ENCODE results near the gene TMIGD2.

The TMIGD2 gene

GRCh38 chr19:4327252-4327876 lies 25.2 kb upstream of the TMIGD2 start:
- H3K4me3 ChIP-seq (ENCODE audit: low read depth, low read length), result peak overlapping the region; percentile 45

DNA sequence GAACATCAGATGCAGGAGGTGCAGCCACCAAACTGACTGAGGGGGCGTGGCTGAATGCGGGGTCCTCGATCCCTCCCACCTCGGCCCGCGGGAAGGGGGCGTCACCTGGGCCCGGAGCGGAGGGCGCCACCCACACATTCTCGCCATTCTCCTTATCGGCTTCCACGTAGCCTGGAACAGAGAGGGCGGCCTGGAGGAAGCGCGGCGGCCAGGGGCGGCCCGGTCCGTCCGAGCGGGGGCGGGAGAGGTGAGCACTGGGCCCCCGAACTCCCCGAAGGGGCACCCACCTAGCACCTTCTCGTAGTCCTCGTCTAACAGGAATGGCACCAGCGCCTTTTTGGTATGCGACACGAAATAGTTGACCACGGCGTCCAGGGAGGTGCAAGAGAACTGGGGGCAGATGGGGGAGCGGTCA lies 24.7 kb upstream of the TMIGD2 start:
- H3K4me3 ChIP-seq (ENCODE audit: low read depth, low read length), result peak overlapping the region; percentile 45

DNA sequence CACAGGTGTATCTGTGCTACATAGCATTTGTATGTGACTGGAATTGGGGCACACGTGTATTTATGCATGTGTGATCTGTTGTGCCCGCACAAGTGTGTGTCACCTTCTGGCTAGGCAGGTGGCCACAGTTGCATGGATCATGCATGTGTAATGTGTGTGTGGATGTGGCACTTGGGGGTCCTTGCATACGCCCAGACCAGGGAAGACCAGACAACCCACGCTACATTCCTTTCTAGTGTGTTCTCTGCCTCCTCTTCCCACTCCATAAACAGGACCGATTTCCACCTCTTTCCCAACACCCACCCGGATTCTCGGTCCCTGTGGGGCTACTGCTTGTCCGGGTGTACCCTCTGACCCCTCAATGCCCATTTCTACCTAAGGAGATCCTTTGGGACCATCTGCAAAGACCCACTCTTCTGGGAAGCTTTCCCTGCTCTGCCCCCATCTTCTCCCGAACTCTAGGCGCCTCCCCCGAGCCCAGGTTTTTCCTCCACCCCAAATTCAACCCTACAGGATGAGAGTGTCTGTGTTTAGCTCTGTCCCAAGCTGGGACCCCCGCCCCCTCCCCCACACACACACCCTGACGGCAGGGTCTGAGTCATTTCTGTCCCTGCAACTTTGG lies 24.1 kb upstream of the TMIGD2 start:
- H3K4me3 ChIP-seq (ENCODE audit: low read depth, low read length), result no peak overlapping the region

- no peak overlapping the region for H3K4me3 ChIP-seq (ENCODE audit: low read depth, low read length)
Measured at GRCh38 chr19:4324228-4324627, 22.0 kb upstream of the TMIGD2 start.

DNA sequence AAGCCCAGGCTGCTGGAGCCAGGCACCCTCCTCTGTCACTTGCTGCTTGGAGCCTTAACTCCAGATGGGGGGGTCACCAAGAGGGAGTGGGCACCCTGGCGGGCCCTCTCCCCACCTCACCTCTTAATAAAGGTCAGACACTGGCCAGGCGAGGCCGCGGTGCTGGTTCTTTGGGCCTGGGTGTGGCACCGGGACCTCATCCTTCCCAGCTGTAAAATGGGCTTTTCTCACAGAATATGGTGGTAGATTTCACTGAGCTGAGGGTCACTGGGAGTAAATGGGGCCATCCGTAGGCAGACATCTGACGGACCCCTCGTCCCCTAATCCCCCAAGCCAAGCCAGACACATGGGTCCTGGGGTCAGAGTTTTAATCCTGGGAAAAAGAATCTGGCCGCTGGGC lies 21.5 kb upstream of the TMIGD2 start:
- no peak overlapping the region for H3K4me3 ChIP-seq (ENCODE audit: low read depth, low read length)

DNA sequence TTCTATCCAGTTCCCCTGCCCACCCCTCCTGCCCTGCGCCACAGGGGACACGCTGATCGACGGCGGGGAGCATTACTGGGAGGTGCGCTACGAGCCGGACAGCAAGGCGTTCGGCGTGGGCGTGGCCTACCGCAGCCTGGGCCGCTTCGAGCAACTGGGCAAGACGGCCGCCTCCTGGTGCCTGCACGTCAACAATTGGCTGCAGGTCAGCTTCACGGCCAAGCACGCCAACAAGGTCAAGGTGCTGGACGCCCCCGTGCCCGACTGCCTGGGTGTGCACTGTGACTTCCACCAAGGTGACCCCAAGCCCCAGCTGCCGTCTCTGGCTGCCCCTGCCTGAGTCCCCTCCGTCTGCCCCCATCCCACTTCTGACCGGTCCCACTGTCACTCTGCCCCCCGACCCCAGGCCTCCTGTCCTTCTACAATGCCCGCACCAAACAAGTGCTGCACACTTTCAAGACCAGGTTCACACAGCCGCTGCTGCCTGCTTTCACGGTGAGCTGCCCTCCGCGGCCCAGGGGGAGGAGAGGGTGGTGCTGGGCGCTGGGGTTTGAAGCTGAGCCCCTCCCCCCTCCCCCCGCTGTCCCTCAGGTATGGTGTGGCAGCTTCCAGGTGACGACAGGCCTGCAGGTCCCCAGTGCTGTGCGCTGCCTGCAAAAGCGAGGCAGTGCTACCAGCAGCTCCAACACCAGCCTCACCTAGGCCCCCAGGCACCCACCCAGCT lies 20.9 kb upstream of the TMIGD2 start:
- H3K4me3 ChIP-seq (ENCODE audit: low read depth, low read length), result no peak overlapping the region

DNA sequence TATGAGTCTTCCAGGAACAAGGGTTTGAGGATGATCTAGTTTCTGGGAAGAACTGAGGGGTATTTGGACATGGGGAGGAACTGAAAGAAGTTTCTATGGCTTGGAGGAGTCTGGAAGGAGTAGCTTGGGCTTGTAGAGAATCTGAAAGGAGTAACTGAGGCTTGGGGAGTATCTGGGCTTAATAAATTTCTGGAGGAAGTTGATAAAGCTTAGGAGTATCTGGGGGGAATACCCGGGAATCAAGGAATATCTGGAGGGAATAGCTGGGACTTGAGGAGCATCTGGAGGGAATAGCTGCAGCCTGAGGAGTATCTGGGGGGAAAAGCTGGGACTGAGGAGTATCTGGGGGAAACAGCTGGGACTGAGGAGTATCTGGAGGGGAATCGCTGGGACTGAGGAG lies 18.2 kb upstream of the TMIGD2 start:
- H3K4me3 ChIP-seq (ENCODE audit: low read depth, low read length), result no peak overlapping the region

DNA sequence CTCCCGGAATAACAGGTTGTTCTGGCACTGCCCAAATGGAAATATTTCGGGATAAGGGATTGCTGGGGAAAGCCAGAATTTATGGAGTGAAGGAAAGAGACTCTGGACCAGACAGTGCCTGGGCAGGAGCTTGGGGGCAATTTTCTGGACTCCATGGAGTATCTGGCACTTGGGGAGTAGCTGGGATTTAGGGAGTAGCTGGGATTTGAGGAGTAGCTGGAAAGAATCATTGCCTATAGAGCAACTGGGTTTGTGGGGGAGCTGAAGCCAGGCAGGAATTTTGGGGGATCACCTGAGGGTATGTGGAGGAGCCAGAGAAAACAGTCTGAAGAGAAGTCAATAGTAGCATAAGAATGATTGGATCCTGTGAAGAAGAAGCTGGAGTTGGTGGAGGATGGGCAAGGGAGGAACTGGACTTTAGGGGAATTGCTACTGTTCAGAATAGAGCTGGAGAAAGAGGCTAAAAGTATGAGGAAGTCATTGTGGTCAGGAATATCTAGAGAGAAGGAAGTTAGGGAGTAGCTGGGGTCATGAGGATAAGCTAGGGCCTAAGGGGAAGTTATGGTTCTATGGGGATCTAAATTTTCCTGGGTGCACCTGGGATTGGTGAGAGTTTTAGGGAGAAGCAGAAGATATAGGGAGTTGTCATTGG lies 17.0 kb upstream of the TMIGD2 start:
- no peak overlapping the region for H3K4me3 ChIP-seq (ENCODE audit: low read depth, low read length)

DNA sequence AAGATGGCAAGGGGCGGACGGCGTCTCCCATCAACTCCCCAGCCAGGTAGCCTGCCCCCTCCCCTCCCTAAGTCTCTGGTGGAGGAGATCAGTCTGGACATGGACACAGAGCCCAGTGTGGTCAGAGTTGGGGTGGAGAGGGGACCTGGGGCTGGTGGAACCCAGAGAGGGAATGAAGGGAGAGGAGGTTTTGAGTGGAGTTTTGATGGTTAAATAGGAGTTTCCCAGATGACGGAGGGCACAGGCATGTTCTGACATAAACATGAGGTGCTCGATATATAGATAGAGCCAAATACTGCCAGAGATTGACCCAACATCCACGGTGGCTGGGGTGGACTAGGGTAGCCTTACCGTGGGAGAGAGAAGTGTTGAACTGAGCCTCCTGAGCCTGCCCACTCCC lies 16.3 kb upstream of the TMIGD2 start:
- no peak overlapping the region for H3K4me3 ChIP-seq (ENCODE audit: low read depth, low read length)

- H3K4me3 ChIP-seq (ENCODE audit: low read depth, low read length), result no peak overlapping the region
Measured at GRCh38 chr19:4316956-4317355, 14.8 kb upstream of the TMIGD2 start.

- H3K4me3 ChIP-seq (ENCODE audit: low read depth, low read length), result no peak overlapping the region
Measured at GRCh38 chr19:4313847-4314490, 11.8 kb upstream of the TMIGD2 start.

GRCh38 chr19:4310247-4311121 lies 8.3 kb upstream of the TMIGD2 start:
- H3K4me3 ChIP-seq (ENCODE audit: low read depth, low read length), result no peak overlapping the region

DNA sequence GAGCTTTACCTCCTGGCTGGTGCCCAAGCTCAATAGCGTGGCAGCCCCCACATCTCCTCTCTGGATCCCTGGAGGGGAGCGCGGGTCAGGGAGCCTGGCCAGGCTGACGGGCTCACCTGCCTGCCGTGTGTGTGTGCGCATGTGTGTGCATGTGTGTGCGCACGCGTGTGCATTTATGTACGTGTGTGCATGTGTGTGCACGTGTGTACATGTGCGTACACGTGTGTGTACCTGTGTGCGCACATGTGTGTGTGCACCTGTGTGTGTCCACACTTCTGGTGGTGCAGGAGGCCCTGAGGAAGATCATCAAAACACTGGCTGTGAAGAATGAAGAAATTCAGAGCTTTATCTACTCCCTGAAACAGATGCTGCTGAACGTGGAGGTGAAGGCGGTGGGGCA lies 3.5 kb upstream of the TMIGD2 start:
- no peak overlapping the region for H3K4me3 ChIP-seq (ENCODE audit: low read depth, low read length)

DNA sequence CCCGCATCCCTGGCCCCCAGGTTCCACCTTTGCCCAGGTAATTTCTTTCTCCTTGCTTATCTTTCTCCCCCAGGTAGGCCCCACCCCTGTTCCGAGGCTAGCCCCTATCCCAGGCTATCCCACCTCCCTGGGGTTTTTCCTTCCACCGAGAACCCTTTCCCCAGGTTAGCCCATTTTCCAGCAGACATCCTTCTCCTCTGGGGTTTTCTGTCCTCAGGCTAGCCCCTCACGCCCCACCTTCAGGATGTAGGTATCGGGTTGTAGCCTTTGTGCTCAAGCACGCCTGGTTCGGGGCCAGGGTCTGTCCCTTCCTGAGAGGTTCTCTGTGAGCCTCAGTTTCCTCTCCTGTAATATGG lies 3.0 kb upstream of the TMIGD2 start:
- H3K4me3 ChIP-seq (ENCODE audit: low read depth, low read length), result no peak overlapping the region

- H3K4me3 ChIP-seq (ENCODE audit: low read depth, low read length), result no peak within 1 kb of the TSS
Measured at GRCh38 chr19:4304538-4305256, 2.5 kb upstream of the TMIGD2 start, which contains the start of gene FSD1. Gene FSD1, plus strand, starts transcription at chr19:4304598. Its CDS starts 149 bp downstream, at chr19:4304747.

DNA sequence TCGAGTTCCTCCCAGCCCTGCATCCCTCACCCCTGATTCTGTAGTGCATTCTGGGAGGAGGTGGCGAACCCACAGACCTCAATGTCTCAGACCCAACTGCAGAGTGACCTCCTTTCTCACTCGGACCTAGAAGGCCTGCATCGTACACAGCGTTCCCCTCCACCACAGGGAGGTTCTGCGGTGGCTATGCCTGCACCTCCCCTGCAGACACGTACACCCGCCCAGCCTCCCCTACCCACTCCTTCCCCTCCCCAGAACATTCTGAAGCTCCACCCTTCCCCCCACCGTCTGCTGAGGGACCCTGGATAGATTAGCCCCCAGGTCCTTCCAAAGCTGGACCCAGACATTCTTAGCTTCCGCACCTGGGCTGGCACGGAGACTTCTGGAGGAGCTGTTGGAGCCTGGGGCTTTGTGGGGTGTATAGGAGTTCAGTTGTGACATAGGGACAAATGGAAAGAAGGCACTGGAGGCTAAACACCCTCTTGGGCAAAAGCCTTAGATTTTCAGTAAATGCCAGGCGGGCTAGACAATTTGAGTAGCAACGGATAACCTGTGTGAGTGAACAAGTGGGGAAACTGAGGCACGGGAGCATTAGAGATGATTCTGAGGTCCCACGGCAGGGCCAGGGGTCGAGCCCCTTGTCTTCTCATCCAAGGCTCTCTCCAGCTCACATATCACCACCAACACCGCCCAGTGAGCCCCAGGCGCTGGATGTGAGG lies 1.8 kb upstream of the TMIGD2 start:
- H3K4me3 ChIP-seq (ENCODE audit: low read depth, low read length), result no peak overlapping the region

- no peak overlapping the region for H3K4me3 ChIP-seq (ENCODE audit: low read depth, low read length)
Measured at GRCh38 chr19:4301590-4302242, 473 bp downstream of the TMIGD2 start.

GRCh38 chr19:4300589-4300988 lies 1.6 kb downstream of the TMIGD2 start:
- no peak overlapping the region for H3K4me3 ChIP-seq (ENCODE audit: low read depth, low read length)
